Activated CD8-positive, alpha-beta T cell treated with anti-CD3 and anti-CD28 coated beads, Interleukin-2, amount 10 ng/mL, durations not matched to agents 7 days and 5 days (primary cell): ENCODE data around the gene NFILZ. TPM values are rescaled to one million over a fixed set of nuclear protein-coding genes. Genes with fewer than 3 reads are reported as not detected.

Source experiments
- ATAC-seq: fragments of 150-1000 bp; cut with Tn5 transposase; one replicate; pipeline ENCODE4 v1.10.0; 2021; ENCODE audit warnings: moderate library complexity
- CTCF ChIA-PET: fragments of 350-600 bp; sonication (Branson Sonifier 250); formaldehyde crosslinking; loops from one replicate; lab custom pipeline; 2021; ENCODE audit warnings: antibody characterized with exemption; lab: Charles Lee
- POLR2A ChIA-PET: fragments of 350-600 bp; sonication (Branson Sonifier 250); formaldehyde crosslinking; loops from one replicate; lab custom pipeline; 2021; ENCODE audit warnings: antibody characterized with exemption; lab: Charles Lee
- DNase-seq: peaks from one replicate; pipeline ENCODE4 v3.0.0-alpha.2; 2020
- H3K27ac Mint-ChIP-seq: one replicate; pipeline ENCODE4 v1.8.0; 2021; ENCODE audit warnings: mild to moderate bottlenecking, mixed read lengths
- H3K27me3 Mint-ChIP-seq: one replicate; pipeline ENCODE4 v1.8.0; 2021; ENCODE audit warnings: low read depth, mixed read lengths
- H3K36me3 Mint-ChIP-seq: one replicate; pipeline ENCODE4 v1.8.0; 2021; ENCODE audit warnings: low read depth, mixed read lengths
- H3K4me1 Mint-ChIP-seq: one replicate; pipeline ENCODE4 v1.8.0; 2021; ENCODE audit warnings: low read depth, mixed read lengths
- H3K4me3 Mint-ChIP-seq: one replicate; pipeline ENCODE4 v1.8.0; 2021; ENCODE audit warnings: mild to moderate bottlenecking, mixed read lengths
- H3K9me3 Mint-ChIP-seq: one replicate; pipeline ENCODE4 v1.8.0; 2022; ENCODE audit warnings: mixed read lengths; ENCODE audit not compliant: insufficient read depth
- total RNA-seq, 2 experiments: library from RNA; stranded (reverse); gene quantifications; one replicate each; pipeline ENCODE4 v1.2.3, GENCODE V29; 2021

NFILZ gene
- total RNA-seq, 2 experiments from 2014 or later: not detected

DNA sequence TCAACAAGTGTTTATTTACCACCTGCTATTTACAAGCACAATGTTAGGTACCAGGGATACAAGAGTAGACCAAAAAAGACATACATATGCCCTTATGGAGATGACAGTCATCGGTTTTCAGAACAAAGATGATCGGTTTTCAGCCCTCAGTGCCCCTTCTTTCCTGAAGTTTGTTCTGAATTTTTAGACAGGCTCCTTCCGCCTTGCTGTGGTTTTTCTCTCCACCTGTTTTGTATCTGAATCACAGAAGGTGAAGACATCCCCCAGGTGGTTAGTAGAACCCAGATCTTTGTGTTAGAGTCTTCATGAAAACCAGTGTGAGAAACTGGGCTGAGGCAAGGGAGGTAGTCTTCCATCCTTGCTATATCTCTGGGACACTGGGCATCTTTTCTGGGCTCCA is 44.6 kb downstream of the NFILZ start:
- DNase-seq (no peak), ATAC-seq (no peak)
- Mint-ChIP-seq H3K4me1 (peaks cover 49% of the 10 kb centered on the region), H3K4me3 (no peak overlapping the region), H3K27me3 (peaks cover 21% of the 10 kb centered on the region), H3K36me3 (no peaks in the 10 kb centered on the region), H3K9me3 (no peaks in the 10 kb centered on the region), H3K27ac (no peak overlapping the region)
- CTCF ChIA-PET: no interaction called here
- POLR2A ChIA-PET: no interaction called here

DNA sequence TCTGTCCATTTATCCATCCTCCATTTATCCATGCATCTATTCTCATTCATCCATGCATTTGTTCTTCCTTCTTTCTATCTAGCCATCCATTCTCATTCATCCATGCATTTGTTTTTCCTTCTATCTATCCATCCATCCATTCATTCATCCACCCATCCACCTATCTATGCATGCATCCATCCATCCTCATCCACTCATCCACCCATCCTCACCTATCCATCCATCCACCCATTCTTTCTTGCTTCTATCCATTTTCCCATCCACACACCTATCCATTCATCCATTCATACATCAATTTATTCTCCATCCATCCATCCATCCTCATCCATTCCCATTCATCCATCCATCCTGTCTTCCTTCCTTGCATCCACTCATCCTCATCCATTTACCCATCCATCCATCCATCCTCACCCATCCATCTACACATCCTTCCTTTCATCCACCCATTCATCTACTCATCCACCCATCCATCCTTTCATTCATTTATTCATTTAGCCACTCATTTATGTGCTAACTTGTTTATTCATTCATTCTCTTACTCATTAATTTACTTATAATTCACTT is 47.9 kb downstream of the NFILZ start:
- Mint-ChIP-seq H3K9me3 (peaks cover 4% of the 10 kb centered on the region), H3K36me3 (peaks cover 9% of the 10 kb centered on the region), H3K4me3 (no peak overlapping the region), H3K4me1 (peaks cover 53% of the 10 kb centered on the region), H3K27me3 (peaks cover 27% of the 10 kb centered on the region), H3K27ac (no peak overlapping the region)
- DNase-seq (no peak), ATAC-seq (no peak)
- CTCF ChIA-PET: no interaction called here
- POLR2A ChIA-PET: no interaction called here

Other genes starting within 250 kb of the NFILZ start
- gene RAB11B, start 240.3 kb upstream of the NFILZ start, total RNA-seq: 10 to 100 TPM; 92.4 to 92.7 TPM
- 10 to 100 TPM; 26.8 to 28.1 TPM for gene MARCHF2, start 217.3 kb upstream of the NFILZ start, total RNA-seq
- 100 to 1,000 TPM; 283 to 291 TPM for gene HNRNPM, start 185.7 kb upstream of the NFILZ start, total RNA-seq
- gene PRAM1, start 128.0 kb upstream of the NFILZ start, total RNA-seq: 1 to 10 TPM; 2.3 to 2.7 TPM
- 10 to 100 TPM; 28.7 to 36.2 TPM for gene ZNF414, start 116.5 kb upstream of the NFILZ start, total RNA-seq
- gene MYO1F, start 53.2 kb upstream of the NFILZ start, total RNA-seq: 100 to 1,000 TPM; 254 to 266 TPM
- 1 to 10 TPM; 3.6 to 4.9 TPM for gene ADAMTS10, start 19.9 kb upstream of the NFILZ start, total RNA-seq
- not detected for gene ACTL9, start 68.2 kb downstream of the NFILZ start, total RNA-seq
- not detected for gene OR2Z1, start 91.0 kb downstream of the NFILZ start, total RNA-seq
- gene ZNF558, start 201.7 kb downstream of the NFILZ start, total RNA-seq: 10 to 100 TPM; 19.6 to 22.4 TPM
- gene MBD3L1, start 201.7 kb downstream of the NFILZ start, total RNA-seq: not detected